Ishikawa (cell line): Measurements from ENCODE around the gene MEFV.

Experiments used
- CEBPB ChIP-seq: IDR thresholded peaks from 2 replicates; pipeline ENCODE4 v1.6.1; 2012
- CREB1 ChIP-seq: IDR thresholded peaks from 2 replicates; pipeline ENCODE4 v1.6.1; 2012; ENCODE audit warnings: low read depth
- EGR1 ChIP-seq: IDR thresholded peaks from 2 replicates; pipeline ENCODE4 v1.6.1; 2012
- EP300 ChIP-seq: IDR thresholded peaks from 2 replicates; pipeline ENCODE4 v1.6.1; 2012; ENCODE audit warnings: borderline replicate concordance
- FOXM1 ChIP-seq: IDR thresholded peaks from 2 replicates; pipeline ENCODE4 v1.6.1; 2012; ENCODE audit warnings: low read depth, borderline replicate concordance
- NFIC ChIP-seq: IDR thresholded peaks from 2 replicates; pipeline ENCODE4 v1.6.1; 2012
- RAD21 ChIP-seq: IDR thresholded peaks from 2 replicates; pipeline ENCODE4 v1.6.1; 2012; ENCODE audit warnings: low read depth
- TAF1 ChIP-seq: IDR thresholded peaks from 2 replicates; pipeline ENCODE4 v1.6.1; 2012; ENCODE audit warnings: low read depth, mild to moderate bottlenecking
- TCF12 ChIP-seq: IDR thresholded peaks from 2 replicates; pipeline ENCODE4 v1.6.1; 2012; ENCODE audit warnings: low read depth
- TEAD4 ChIP-seq: IDR thresholded peaks from 2 replicates; pipeline ENCODE4 v1.6.1; 2012
- YY1 ChIP-seq: IDR thresholded peaks from 2 replicates; pipeline ENCODE4 v1.6.1; 2012; ENCODE audit warnings: low read depth
- ZBTB7A ChIP-seq: IDR thresholded peaks from 2 replicates; pipeline ENCODE4 v1.6.1; 2012; ENCODE audit warnings: low read depth
- TF ChIP-seq, protein P1 (sequence below): IDR thresholded peaks from 2 replicates; pipeline ENCODE4 v1.6.1; 2012
- TF ChIP-seq, protein P2 (sequence below): IDR thresholded peaks from 2 replicates; pipeline ENCODE4 v1.6.1; 2012; ENCODE audit warnings: low read depth, mild to moderate bottlenecking
- TF ChIP-seq, protein P3 (sequence below): IDR thresholded peaks from 2 replicates; pipeline ENCODE4 v1.6.1; 2012

The MEFV gene

DNA sequence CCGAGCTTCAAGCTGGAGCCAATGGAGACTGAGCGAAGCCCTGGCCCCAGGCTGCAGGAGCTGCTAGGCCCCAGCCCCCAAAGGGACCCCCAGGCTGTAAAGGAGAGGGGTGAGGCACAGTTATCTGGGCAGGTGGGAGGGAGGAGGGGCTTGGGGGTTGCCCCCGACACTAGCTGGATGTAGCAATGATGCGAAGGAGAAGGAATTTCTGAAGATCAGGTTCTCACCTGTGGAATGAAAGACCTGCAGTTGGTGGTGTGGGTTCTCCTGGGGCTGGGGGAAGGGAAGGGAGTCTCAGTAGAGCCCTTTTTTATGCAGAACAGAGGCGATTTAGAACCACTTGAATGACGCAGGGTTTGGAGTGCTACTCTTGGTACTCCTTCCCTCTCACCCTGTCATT is 28.7 kb upstream of the MEFV start:
- TF ChIP-seq TEAD4: no peak
- TF ChIP-seq, protein P1, sequence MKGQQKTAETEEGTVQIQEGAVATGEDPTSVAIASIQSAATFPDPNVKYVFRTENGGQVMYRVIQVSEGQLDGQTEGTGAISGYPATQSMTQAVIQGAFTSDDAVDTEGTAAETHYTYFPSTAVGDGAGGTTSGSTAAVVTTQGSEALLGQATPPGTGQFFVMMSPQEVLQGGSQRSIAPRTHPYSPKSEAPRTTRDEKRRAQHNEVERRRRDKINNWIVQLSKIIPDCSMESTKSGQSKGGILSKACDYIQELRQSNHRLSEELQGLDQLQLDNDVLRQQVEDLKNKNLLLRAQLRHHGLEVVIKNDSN: no peak
- no peak for TF ChIP-seq EP300

DNA sequence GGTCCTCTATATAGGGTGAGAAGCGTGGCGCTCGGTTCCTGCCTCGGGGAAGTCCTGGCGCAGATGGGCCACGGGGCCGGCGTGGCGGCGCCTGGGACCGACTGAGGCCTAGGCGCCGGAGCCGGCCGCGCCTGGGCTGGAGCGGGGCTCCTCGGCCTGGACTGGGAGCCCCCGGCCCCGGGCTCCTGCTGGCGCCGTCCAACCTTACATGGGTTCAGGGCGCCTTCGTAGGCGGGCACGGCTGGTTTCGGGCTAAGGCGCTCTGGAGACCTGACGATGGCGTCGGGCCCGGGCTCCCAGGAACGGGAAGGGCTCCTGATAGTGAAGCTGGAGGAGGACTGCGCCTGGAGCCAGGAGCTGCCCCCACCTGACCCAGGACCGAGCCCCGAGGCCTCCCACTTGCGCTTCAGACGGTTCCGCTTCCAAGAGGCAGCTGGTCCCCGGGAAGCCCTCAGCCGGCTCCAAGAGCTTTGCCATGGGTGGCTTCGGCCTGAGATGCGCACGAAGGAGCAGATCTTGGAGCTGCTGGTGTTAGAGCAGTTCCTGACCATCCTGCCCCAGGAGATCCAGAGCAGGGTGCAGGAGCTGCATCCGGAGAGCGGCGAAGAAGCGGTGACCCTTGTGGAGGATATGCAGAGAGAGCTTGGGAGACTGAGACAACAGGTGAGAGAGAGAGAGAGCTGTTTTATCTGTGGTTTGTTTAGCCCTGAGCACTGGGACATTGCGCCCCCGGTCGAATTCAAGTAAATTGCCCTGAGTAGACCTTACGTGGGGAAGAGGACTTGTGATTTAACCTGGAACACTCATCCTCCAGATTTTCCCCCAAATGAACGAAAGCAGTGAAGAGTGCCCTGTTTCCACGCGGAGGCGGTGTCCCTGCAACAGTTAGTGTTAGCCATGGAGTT is 27.4 kb upstream of the MEFV start:
- TF ChIP-seq TAF1 (peak; percentile 50; the same call in 1 of the 2 replicates), CEBPB (no peak), FOXM1 (no peak)
- TF ChIP-seq, protein P2, sequence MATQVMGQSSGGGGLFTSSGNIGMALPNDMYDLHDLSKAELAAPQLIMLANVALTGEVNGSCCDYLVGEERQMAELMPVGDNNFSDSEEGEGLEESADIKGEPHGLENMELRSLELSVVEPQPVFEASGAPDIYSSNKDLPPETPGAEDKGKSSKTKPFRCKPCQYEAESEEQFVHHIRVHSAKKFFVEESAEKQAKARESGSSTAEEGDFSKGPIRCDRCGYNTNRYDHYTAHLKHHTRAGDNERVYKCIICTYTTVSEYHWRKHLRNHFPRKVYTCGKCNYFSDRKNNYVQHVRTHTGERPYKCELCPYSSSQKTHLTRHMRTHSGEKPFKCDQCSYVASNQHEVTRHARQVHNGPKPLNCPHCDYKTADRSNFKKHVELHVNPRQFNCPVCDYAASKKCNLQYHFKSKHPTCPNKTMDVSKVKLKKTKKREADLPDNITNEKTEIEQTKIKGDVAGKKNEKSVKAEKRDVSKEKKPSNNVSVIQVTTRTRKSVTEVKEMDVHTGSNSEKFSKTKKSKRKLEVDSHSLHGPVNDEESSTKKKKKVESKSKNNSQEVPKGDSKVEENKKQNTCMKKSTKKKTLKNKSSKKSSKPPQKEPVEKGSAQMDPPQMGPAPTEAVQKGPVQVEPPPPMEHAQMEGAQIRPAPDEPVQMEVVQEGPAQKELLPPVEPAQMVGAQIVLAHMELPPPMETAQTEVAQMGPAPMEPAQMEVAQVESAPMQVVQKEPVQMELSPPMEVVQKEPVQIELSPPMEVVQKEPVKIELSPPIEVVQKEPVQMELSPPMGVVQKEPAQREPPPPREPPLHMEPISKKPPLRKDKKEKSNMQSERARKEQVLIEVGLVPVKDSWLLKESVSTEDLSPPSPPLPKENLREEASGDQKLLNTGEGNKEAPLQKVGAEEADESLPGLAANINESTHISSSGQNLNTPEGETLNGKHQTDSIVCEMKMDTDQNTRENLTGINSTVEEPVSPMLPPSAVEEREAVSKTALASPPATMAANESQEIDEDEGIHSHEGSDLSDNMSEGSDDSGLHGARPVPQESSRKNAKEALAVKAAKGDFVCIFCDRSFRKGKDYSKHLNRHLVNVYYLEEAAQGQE: no peak

DNA sequence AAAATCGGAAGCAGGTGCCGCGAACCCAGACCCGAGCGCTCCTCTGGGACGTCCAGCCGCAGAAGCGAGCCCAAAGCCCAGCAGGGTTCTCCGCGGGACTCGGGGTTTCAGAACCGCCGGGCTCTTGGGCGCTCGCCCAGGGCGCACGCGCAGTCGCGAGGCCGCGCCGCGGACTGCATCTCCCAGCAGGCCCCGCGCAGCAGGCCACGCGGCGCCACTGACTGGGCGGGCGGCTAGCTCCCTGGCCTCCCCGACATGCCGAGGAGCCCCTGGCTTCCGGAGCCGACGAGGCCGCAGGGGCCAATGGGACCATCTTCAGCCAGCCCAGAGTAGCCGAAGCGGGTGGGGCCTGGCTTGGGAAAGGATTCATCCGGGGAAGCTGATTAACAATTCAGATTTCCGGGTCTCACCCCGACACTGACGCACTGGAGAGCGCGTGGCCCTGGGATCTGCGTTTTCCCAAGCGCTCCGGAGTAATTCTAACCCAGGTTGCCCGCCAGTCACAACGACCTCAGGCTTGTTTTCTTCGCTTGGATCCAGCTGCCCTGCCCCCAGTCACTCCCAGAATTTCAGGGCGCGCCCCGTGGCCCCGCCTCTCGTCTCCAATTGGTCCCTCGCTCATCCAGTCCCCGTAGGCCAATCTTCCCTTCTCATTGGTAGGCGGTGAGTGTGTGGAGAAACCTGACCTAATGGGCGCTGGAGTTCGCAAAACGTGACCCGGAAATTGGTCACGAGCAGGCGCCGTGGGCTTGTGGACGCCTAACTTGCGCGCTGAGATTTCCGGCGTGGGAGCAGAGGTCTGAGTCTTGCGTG is 26.5 kb upstream of the MEFV start, which contains the start of gene ZNF263:
ZNF263 (plus strand) TSS at position 762 of the 813 bp plus-strand sequence. CDS start 328 bp downstream, outside the sequence.
- TF ChIP-seq, protein P1: peak; percentile 93
- TF ChIP-seq TCF12 (peak; percentile 40), CEBPB (no peak), TEAD4 (no peak), NFIC (no peak), CREB1 (peak; percentile 94), RAD21 (no peak), EP300 (0 out of 2 replicates have a peak, but pooled peaks have one; percentile 13), TAF1 (peak; percentile 62), ZBTB7A (no peak), EGR1 (0 out of 2 replicates have a peak, but pooled peaks have one; percentile 12), FOXM1 (no peak), YY1 (peak; percentile 62; the same call in 1 of the 2 replicates)
- TF ChIP-seq, protein P3, sequence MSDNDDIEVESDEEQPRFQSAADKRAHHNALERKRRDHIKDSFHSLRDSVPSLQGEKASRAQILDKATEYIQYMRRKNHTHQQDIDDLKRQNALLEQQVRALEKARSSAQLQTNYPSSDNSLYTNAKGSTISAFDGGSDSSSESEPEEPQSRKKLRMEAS: peak; percentile 93
- TF ChIP-seq, protein P2: no peak

DNA sequence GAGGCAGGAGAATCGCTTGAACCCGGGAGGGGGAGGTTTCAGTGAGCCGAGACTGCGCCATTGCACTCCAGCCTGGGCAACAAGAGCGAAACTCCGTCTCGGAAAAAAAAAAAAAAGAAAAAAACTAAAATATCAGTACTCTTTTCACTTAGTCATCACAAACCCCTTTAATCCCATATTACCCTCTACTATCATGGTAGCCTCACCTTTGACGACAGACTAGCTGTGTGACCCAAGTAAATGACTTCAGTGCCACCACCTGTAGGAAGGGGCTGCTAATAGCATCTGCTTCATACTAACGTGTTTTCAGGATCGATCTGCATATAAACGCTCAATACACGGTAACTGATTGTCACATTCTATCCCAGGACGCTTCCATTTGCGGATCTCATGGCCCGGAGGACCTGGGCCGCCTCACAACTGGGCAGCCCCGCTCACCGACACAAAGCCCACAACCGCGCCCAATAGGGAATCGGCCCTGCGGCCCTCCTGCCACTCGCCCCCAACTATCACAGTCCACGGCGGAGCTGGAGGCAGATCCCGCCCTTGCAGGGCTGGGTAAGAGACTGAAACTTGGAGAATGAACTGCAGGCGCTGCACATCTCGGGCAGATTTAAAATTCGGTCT is 25.8 kb upstream of the MEFV start:
- TF ChIP-seq ZBTB7A (no peak), NFIC (no peak), TEAD4 (no peak), CEBPB (no peak), FOXM1 (no peak), EGR1 (no peak), TCF12 (no peak), YY1 (no peak), TAF1 (no peak)
- TF ChIP-seq, protein P3: no peak
- TF ChIP-seq, protein P2: no peak
